Activated CD4-positive, alpha-beta memory T cell treated with anti-CD3 and anti-CD28 coated beads for 36 hours (primary cell): ENCODE measurements around the gene PID1. TPM values are rescaled to one million over a fixed set of nuclear protein-coding genes. Genes with fewer than 3 reads are reported as not detected.
"Not testable (repeated sequence)": the region's sequence is repeated elsewhere in the genome, so short reads cannot be mapped to it uniquely, and the experiment has no call there.

Experiments used
- CTCF ChIA-PET: fragments of 350-600 bp; sonication (Branson Sonifier 250); formaldehyde crosslinking; loops from one replicate; lab custom pipeline; 2021; ENCODE audit warnings: antibody characterized with exemption, inconsistent platforms; lab: Charles Lee
- POLR2A ChIA-PET: fragments of 350-600 bp; sonication (Branson Sonifier 250); formaldehyde crosslinking; loops from one replicate; lab custom pipeline; 2021; ENCODE audit warnings: antibody characterized with exemption; lab: Charles Lee
- DNase-seq: peaks from one replicate; pipeline ENCODE4 v3.0.0-alpha.2; 2020
- H3K27ac Mint-ChIP-seq: one replicate; pipeline ENCODE4 v1.8.0; 2021; ENCODE audit warnings: mixed read lengths
- H3K27me3 Mint-ChIP-seq: one replicate; pipeline ENCODE4 v1.8.0; 2021; ENCODE audit warnings: mixed read lengths
- H3K36me3 Mint-ChIP-seq: one replicate; pipeline ENCODE4 v1.8.0; 2021; ENCODE audit warnings: mixed read lengths
- H3K4me1 Mint-ChIP-seq: one replicate; pipeline ENCODE4 v1.8.0; 2021; ENCODE audit warnings: low read depth, mixed read lengths
- H3K4me3 Mint-ChIP-seq: one replicate; pipeline ENCODE4 v1.8.0; 2021; ENCODE audit warnings: mild to moderate bottlenecking, mixed read lengths
- H3K9me3 Mint-ChIP-seq: one replicate; pipeline ENCODE4 v1.8.0; 2021; ENCODE audit warnings: mixed read lengths
- intact Hi-C: fragments of 100-400 bp; cut with micrococcal nuclease; formaldehyde crosslinking; loops from one replicate; pipeline ENCODE4 v1.15.1; 2023
- total RNA-seq, 2 experiments: library from RNA; stranded (reverse); gene quantifications; one replicate each; pipeline ENCODE4 v1.2.3, GENCODE V29; 2021

PID1 gene
- total RNA-seq, 2 experiments from 2014 or later = not detected

- no peak overlapping the region for H3K27ac Mint-ChIP-seq
- intact Hi-C loops = no loop called here
- CTCF ChIA-PET = no interaction called here
- no peaks in the 10 kb centered on the region for H3K9me3 Mint-ChIP-seq
- no peak overlapping the region for H3K4me3 Mint-ChIP-seq
- H3K36me3 Mint-ChIP-seq = no peaks in the 10 kb centered on the region
- no peaks in the 10 kb centered on the region for H3K4me1 Mint-ChIP-seq
- POLR2A ChIA-PET = no interaction called here
- no peak for DNase-seq
- H3K27me3 Mint-ChIP-seq = no peaks in the 10 kb centered on the region
Observed at GRCh38 chr2:229090225-229090624, 180.9 kb downstream of the PID1 start.

- no peaks in the 10 kb centered on the region for H3K9me3 Mint-ChIP-seq
- intact Hi-C loops = no loop called here
Observed at GRCh38 chr2:229089776-229090175, 181.3 kb downstream of the PID1 start.

GRCh38 chr2:229088966-229089700, 182.0 kb downstream of the PID1 start:
- intact Hi-C loops = no loop called here
- no peak for DNase-seq
- H3K4me3 Mint-ChIP-seq = no peak overlapping the region
- no peaks in the 10 kb centered on the region for H3K27me3 Mint-ChIP-seq
- ChIA-PET POLR2A (no interaction called here), CTCF (no interaction called here)
- no peaks in the 10 kb centered on the region for H3K4me1 Mint-ChIP-seq
- H3K9me3 Mint-ChIP-seq = no peaks in the 10 kb centered on the region
- H3K27ac Mint-ChIP-seq = no peak overlapping the region
- no peaks in the 10 kb centered on the region for H3K36me3 Mint-ChIP-seq

More at GRCh38 chr2:229089776-229090175, 181.3 kb downstream of the PID1 start:
- no peak overlapping the region for H3K4me3 Mint-ChIP-seq
- no peaks in the 10 kb centered on the region for H3K4me1 Mint-ChIP-seq
- DNase-seq = no peak
- ChIA-PET CTCF (no interaction called here), POLR2A (no interaction called here)
- H3K27ac Mint-ChIP-seq = no peak overlapping the region
- no peaks in the 10 kb centered on the region for H3K27me3 Mint-ChIP-seq
- no peaks in the 10 kb centered on the region for H3K36me3 Mint-ChIP-seq

DNA sequence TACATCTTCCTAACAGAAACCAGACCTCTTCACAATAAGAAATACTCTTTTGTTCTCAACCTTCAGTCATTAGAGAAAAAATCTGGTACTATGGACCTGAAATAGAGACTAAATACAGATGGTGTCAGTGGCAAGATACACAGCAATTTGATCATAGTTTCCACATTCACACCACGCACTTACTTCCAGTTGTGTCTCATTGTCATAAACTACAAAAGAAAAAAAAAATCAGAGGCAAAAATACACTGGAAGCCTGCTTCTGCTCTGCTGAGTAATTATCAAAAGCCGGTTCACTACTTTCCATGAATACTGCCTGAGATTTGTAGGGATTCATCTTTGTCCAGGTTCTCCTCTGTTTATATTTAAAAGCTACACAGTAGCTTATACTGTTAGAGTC, 182.6 kb downstream of the PID1 start:
- intact Hi-C loops = no loop called here
- CTCF ChIA-PET = no interaction called here
- H3K36me3 Mint-ChIP-seq = no peaks in the 10 kb centered on the region

GRCh38 chr2:229087843-229088516, 183.1 kb downstream of the PID1 start:
- Mint-ChIP-seq H3K4me1 (no peaks in the 10 kb centered on the region), H3K27me3 (no peaks in the 10 kb centered on the region), H3K27ac (no peak overlapping the region), H3K36me3 (no peaks in the 10 kb centered on the region), H3K9me3 (no peaks in the 10 kb centered on the region), H3K4me3 (no peak overlapping the region)
- ChIA-PET POLR2A (no interaction called here), CTCF (no interaction called here)
- intact Hi-C loops = no loop called here
- DNase-seq = no peak

More for the DNA sequence above, 182.6 kb downstream of the PID1 start:
- Mint-ChIP-seq H3K27ac (no peak overlapping the region), H3K4me1 (no peaks in the 10 kb centered on the region), H3K9me3 (no peaks in the 10 kb centered on the region), H3K4me3 (no peak overlapping the region), H3K27me3 (no peaks in the 10 kb centered on the region)
- DNase-seq = no peak
- POLR2A ChIA-PET = no interaction called here

GRCh38 chr2:229087267-229087666, 183.8 kb downstream of the PID1 start:
- intact Hi-C loops = no loop called here
- ChIA-PET CTCF (no interaction called here), POLR2A (no interaction called here)
- DNase-seq = no peak
- Mint-ChIP-seq H3K4me1 (no peaks in the 10 kb centered on the region), H3K9me3 (no peaks in the 10 kb centered on the region), H3K27me3 (no peaks in the 10 kb centered on the region), H3K4me3 (no peak overlapping the region), H3K27ac (no peak overlapping the region), H3K36me3 (no peaks in the 10 kb centered on the region)

DNA sequence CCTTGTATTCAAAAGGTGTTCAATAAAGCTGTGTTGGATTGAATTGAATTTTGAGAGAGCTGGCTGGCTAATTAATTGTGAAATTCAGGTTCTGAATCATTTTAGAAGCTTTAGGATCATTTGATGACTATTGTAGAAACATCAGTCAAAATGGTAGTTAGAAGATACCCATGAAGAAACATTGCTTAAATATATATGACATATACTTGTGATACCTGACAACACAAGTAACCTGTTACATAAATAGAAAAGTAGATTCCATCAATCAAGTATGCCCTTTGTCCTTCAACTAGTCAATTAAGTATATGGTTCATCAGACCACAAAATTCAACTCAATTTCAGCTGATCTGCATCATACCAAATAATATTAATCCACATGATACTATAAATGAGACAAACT, 185.6 kb downstream of the PID1 start:
- CTCF ChIA-PET = no interaction called here
- H3K36me3 Mint-ChIP-seq = no peaks in the 10 kb centered on the region
- no peak overlapping the region for H3K4me3 Mint-ChIP-seq
- no peak for DNase-seq
- no peaks in the 10 kb centered on the region for H3K27me3 Mint-ChIP-seq
- no peaks in the 10 kb centered on the region for H3K4me1 Mint-ChIP-seq
- no peaks in the 10 kb centered on the region for H3K9me3 Mint-ChIP-seq
- no peak overlapping the region for H3K27ac Mint-ChIP-seq
- POLR2A ChIA-PET = no interaction called here
- intact Hi-C loops = no loop called here

DNA sequence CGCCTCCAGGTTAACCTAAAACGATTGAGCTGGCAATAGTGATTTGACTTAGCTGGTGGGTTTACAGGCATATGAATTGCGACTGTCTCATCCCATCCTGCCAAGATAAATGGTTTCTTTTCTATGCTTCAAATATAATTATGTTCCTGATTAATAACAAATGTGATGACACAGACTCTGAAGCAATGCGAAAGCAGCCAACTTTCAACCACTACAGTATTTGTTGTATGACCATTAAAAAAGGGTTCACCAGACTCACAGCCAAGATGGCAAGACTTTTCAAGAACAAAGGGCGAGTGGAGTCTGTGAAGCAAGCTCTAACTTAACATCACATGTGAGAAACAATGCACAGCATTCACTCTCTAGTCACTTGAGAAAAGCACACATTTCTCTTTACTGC, 186.6 kb downstream of the PID1 start:
- Mint-ChIP-seq H3K9me3 (no peaks in the 10 kb centered on the region), H3K36me3 (no peaks in the 10 kb centered on the region), H3K4me1 (no peaks in the 10 kb centered on the region), H3K27me3 (no peaks in the 10 kb centered on the region), H3K4me3 (no peak overlapping the region), H3K27ac (no peak overlapping the region)
- intact Hi-C loops = no loop called here
- ChIA-PET CTCF (no interaction called here), POLR2A (no interaction called here)
- DNase-seq = no peak

DNA sequence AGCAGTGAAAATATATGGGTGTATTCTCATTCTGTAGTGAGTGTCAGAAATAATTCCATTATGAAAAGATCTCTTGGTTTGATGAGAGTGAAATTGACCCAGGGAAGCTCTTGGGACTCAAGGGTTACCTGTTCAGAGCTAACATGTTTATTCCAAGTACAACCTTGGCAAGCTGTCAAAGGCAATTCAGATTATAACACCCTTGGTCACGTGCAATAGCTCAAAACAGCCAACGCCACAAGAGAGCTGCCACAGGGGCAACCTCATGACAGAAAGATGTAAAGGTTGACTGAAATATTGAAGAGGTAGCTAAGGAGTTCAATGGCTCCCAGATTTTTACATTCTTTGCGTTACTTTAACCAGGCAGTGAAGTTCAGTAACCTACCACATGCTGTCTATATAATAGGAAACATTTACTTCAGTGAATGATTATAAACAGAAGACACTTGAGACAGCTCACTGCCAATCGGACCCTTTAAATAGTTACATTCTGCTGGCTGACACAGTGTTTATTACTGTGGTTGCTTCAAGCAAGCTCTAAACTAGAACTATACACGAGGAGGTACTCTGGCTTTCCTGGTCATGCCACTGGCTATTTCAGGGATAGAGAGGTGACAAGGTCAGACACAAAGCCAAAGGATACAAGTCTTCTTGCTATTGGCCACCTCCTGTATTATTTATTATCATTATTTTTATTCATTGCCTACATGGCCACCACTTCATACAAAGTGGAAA, 187.3 kb downstream of the PID1 start:
- no peaks in the 10 kb centered on the region for H3K4me1 Mint-ChIP-seq
- intact Hi-C loops = no loop called here
- no peak for DNase-seq
- H3K36me3 Mint-ChIP-seq = no peaks in the 10 kb centered on the region
- no peaks in the 10 kb centered on the region for H3K27me3 Mint-ChIP-seq
- ChIA-PET POLR2A (no interaction called here), CTCF (no interaction called here)
- no peak overlapping the region for H3K27ac Mint-ChIP-seq
- H3K4me3 Mint-ChIP-seq = no peak overlapping the region
- H3K9me3 Mint-ChIP-seq = no peaks in the 10 kb centered on the region

DNA sequence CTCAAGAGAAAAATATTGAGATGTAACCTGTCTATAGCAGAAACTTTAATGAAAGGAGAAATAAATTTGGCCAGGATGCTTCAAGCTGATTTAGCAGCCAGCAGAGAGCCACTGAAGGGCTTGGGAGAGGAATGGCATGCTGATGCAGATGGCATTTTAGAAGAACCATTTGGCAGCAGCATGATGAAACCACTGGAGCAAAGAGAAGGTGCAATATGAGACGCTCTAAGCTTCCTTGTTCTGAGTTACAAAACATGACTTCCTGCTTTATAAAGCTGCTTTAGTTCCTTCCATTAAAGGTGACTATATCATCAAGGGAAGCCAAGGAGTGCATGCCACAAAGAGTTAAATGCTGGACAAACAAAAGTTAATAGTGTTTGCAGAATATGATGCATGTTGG, 189.7 kb downstream of the PID1 start:
- Mint-ChIP-seq H3K4me3 (no peak overlapping the region), H3K36me3 (no peaks in the 10 kb centered on the region), H3K4me1 (no peaks in the 10 kb centered on the region), H3K27me3 (no peaks in the 10 kb centered on the region), H3K27ac (no peak overlapping the region), H3K9me3 (peaks cover 6% of the 10 kb centered on the region)
- POLR2A ChIA-PET = no interaction called here
- no peak for DNase-seq
- intact Hi-C loops = no loop called here
- CTCF ChIA-PET = no interaction called here

DNA sequence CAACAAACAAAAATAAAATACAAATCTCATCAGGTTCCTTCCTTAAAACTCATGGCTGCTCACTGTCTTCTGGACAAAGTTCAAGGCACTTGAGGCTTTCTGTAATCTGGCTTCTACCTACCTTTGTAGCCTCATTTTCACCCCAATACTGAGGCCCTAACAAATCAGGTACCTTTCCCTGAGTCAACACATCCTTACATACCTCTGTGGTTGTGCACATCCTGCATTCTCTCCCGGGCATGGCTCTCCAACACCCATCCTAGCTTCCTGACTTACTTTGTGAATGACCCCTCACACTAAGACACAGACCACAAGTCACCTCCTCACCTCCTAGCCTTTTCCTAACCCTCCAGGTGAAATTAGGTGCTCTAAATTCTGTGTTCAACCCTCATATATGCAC, 190.9 kb downstream of the PID1 start:
- no peaks in the 10 kb centered on the region for H3K36me3 Mint-ChIP-seq
- no peaks in the 10 kb centered on the region for H3K4me1 Mint-ChIP-seq
- no peak overlapping the region for H3K27ac Mint-ChIP-seq
- intact Hi-C loops = no loop called here
- H3K9me3 Mint-ChIP-seq = peaks cover 15% of the 10 kb centered on the region
- no peaks in the 10 kb centered on the region for H3K27me3 Mint-ChIP-seq
- CTCF ChIA-PET = no interaction called here
- POLR2A ChIA-PET = no interaction called here
- no peak for DNase-seq
- no peak overlapping the region for H3K4me3 Mint-ChIP-seq

- H3K36me3 Mint-ChIP-seq, H3K27ac Mint-ChIP-seq, CTCF ChIA-PET, H3K27me3 Mint-ChIP-seq, H3K4me3 Mint-ChIP-seq, intact Hi-C loops, DNase-seq, POLR2A ChIA-PET, H3K4me1 Mint-ChIP-seq: not testable (repeated sequence)
- peaks cover 18% of the 10 kb centered on the region for H3K9me3 Mint-ChIP-seq
Observed at GRCh38 chr2:229076886-229077285, 194.2 kb downstream of the PID1 start.
